CD4-positive, alpha-beta T cell (primary cell): Measurements from ENCODE around the gene GPR52. TPM values are rescaled to one million over a fixed set of nuclear protein-coding genes. Genes with fewer than 3 reads are reported as not detected.

Experiments
- ATAC-seq: fragments of 200-7000 bp; cut with Tn5 transposase; one replicate; pipeline ENCODE4 v1.10.0; 2022; ENCODE audit warnings: mild to moderate bottlenecking; ENCODE audit not compliant: poor library complexity
- CTCF ChIA-PET: fragments of 350-600 bp; sonication (Branson Sonifier 250); formaldehyde crosslinking; loops from one replicate; lab custom pipeline; 2021; ENCODE audit warnings: antibody characterized with exemption, inconsistent platforms; lab: Charles Lee
- POLR2A ChIA-PET: fragments of 350-600 bp; sonication (Branson Sonifier 250); formaldehyde crosslinking; loops from one replicate; lab custom pipeline; 2021; ENCODE audit warnings: antibody characterized with exemption, inconsistent platforms; lab: Charles Lee
- DNase-seq, 14 experiments: peaks; one replicate each; pipeline ENCODE4 v3.0.0-alpha.2; 2013 to 2020; ENCODE audit warnings: mixed read lengths in 2 of 14
- H3K27ac ChIP-seq, 2 donors: one replicate each; pipeline versions ENCODE4 v1.5.1 to v1.7.0; 2013; ENCODE audit warnings: low read length in 2 of 2, low read depth in 1 of 2, mild to moderate bottlenecking in 1 of 2
- H3K27me3 ChIP-seq, 2 experiments: 1 replicate in 1 of 2; 2 replicates in 1 of 2; pipeline versions ENCODE4 v1.6.1 to v1.7.0; 2013; ENCODE audit warnings: low read length in 2 of 2, control low read depth in 1 of 2, mild to moderate bottlenecking in 1 of 2, moderate library complexity in 1 of 2; ENCODE audit not compliant: insufficient read depth in 2 of 2, control insufficient read depth in 1 of 2
- H3K36me3 ChIP-seq: one replicate; pipeline ENCODE4 v1.6.1; 2013; ENCODE audit warnings: low read length, control low read depth; ENCODE audit not compliant: insufficient read depth
- H3K4me1 ChIP-seq: one replicate; pipeline ENCODE4 v1.6.1; 2013; ENCODE audit warnings: low read length, control low read depth; ENCODE audit not compliant: insufficient read depth
- H3K4me3 ChIP-seq: one replicate; pipeline ENCODE4 v1.5.1; 2013; ENCODE audit warnings: mild to moderate bottlenecking, low read length, moderate library complexity
- H3K9me3 ChIP-seq, 2 experiments: 1 replicate in 1 of 2; 2 replicates in 1 of 2; pipeline versions ENCODE4 v1.6.1 to v1.7.0; 2013; ENCODE audit warnings: low read length in 2 of 2, mild to moderate bottlenecking in 2 of 2, control low read depth in 1 of 2, moderate library complexity in 1 of 2; ENCODE audit not compliant: control insufficient read depth in 1 of 2, insufficient read depth in 1 of 2
- H3K27ac Mint-ChIP-seq: one replicate; pipeline ENCODE4 v1.8.0; 2020; ENCODE audit warnings: mixed read lengths
- H3K27me3 Mint-ChIP-seq: one replicate; pipeline ENCODE4 v1.8.0; 2021; ENCODE audit warnings: mixed read lengths
- H3K36me3 Mint-ChIP-seq: one replicate; pipeline ENCODE4 v1.8.0; 2021; ENCODE audit warnings: low read depth, mixed read lengths
- H3K4me1 Mint-ChIP-seq: one replicate; pipeline ENCODE4 v1.8.0; 2021; ENCODE audit warnings: low read depth, mixed read lengths
- H3K4me3 Mint-ChIP-seq: one replicate; pipeline ENCODE4 v1.8.0; 2020; ENCODE audit warnings: mild to moderate bottlenecking, mixed read lengths
- H3K9me3 Mint-ChIP-seq: one replicate; pipeline ENCODE4 v1.8.0; 2020; ENCODE audit warnings: mixed read lengths
- intact Hi-C, 2 experiments: fragments of 100-400 bp; cut with DNase I in 1 of 2; cut with micrococcal nuclease in 1 of 2; formaldehyde crosslinking; loops; one replicate each; pipeline versions ENCODE4 v1.15.1 to v1.9.0; 2023 to 2025; cut with DNase I, micrococcal nuclease
- total RNA-seq, 174 experiments: library from RNA in 2 of 174; stranded (reverse) in 2 of 174; gene quantifications; one replicate each; pipeline ENCODE4 v1.2.3 and lab custom pipeline; 2021 to 2026
- TF ChIP-seq, protein P1 (sequence below): fragments of 200-600 bp; IDR thresholded peaks from one replicate; pipeline ENCODE4 v1.8.0; 2022; ENCODE audit warnings: antibody characterized with exemption, mild to moderate bottlenecking

GPR52 gene
- total RNA-seq, 2 experiments from 2014 or later: 0.99 to 1.1 TPM

DNA sequence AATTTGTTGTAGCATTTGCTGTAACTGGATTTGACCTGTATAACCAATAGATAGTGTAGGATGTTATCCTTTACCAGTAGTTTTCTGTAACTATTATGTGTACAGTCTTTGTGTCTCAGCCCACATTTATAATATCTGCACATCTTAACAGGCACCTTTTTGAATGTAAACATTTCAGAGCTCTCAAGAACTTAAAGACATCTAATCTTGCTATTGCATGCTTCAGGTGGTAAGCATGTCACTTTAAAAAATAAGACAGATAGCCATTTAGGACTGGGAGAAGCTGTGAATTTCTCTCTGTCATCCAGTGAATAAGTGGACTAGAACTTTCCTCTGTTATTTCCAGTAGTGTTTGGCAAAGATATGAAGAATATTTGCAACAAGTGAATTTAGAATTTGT is 22.6 kb upstream of the GPR52 start:
- POLR2A ChIA-PET: no interaction called here
- DNase-seq: no peak
- CTCF ChIA-PET: no interaction called here

DNA sequence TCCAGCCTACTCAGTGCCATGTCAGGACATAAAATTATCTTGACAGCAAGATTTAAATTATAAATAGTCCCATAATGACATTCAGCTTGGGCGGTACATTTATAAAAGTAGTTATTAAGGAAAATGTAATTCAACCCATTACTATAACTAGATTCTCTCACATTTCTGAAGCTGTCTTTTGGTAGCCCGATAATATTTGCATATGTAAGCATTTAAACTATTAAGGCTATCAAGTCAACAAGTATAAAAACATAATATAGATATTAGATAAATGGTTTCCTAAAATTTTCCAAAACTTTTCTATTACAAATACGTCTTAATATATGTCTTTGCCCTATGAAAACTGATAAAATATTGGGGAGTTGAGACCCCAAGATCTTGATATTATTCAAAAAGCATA is 21.6 kb upstream of the GPR52 start:
- ATAC-seq: no peak
- H3K27me3 ChIP-seq: no peaks in the 10 kb centered on the region
- H3K9me3 ChIP-seq: no peaks in the 10 kb centered on the region
- Mint-ChIP-seq H3K4me3 (no peak overlapping the region), H3K9me3 (no peaks in the 10 kb centered on the region), H3K27me3 (no peaks in the 10 kb centered on the region), H3K27ac (no peak overlapping the region), H3K36me3 (no peaks in the 10 kb centered on the region), H3K4me1 (no peaks in the 10 kb centered on the region)
- no peak for DNase-seq
- no peaks in the 10 kb centered on the region for H3K36me3 ChIP-seq
- ChIA-PET POLR2A (no interaction called here), CTCF (no interaction called here)
- intact Hi-C loops: no loop called here
- TF ChIP-seq, protein P1, sequence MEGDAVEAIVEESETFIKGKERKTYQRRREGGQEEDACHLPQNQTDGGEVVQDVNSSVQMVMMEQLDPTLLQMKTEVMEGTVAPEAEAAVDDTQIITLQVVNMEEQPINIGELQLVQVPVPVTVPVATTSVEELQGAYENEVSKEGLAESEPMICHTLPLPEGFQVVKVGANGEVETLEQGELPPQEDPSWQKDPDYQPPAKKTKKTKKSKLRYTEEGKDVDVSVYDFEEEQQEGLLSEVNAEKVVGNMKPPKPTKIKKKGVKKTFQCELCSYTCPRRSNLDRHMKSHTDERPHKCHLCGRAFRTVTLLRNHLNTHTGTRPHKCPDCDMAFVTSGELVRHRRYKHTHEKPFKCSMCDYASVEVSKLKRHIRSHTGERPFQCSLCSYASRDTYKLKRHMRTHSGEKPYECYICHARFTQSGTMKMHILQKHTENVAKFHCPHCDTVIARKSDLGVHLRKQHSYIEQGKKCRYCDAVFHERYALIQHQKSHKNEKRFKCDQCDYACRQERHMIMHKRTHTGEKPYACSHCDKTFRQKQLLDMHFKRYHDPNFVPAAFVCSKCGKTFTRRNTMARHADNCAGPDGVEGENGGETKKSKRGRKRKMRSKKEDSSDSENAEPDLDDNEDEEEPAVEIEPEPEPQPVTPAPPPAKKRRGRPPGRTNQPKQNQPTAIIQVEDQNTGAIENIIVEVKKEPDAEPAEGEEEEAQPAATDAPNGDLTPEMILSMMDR: no peak
- H3K4me3 ChIP-seq: no peak overlapping the region
- no peaks in the 10 kb centered on the region for H3K4me1 ChIP-seq
- no peak overlapping the region for H3K27ac ChIP-seq

More for the DNA sequence above, 22.6 kb upstream of the GPR52 start:
- no peak overlapping the region for H3K27ac Mint-ChIP-seq
- no peak overlapping the region for H3K27ac ChIP-seq
- H3K27me3 ChIP-seq: no peaks in the 10 kb centered on the region
- no peaks in the 10 kb centered on the region for H3K4me1 Mint-ChIP-seq
- intact Hi-C loops: no loop called here
- no peaks in the 10 kb centered on the region for H3K36me3 ChIP-seq
- no peaks in the 10 kb centered on the region for H3K9me3 ChIP-seq
- no peaks in the 10 kb centered on the region for H3K4me1 ChIP-seq
- no peak overlapping the region for H3K4me3 ChIP-seq
- no peak overlapping the region for H3K4me3 Mint-ChIP-seq
- H3K27me3 Mint-ChIP-seq: no peaks in the 10 kb centered on the region
- TF ChIP-seq, protein P1: no peak
- ATAC-seq: no peak
- no peaks in the 10 kb centered on the region for H3K36me3 Mint-ChIP-seq
- H3K9me3 Mint-ChIP-seq: no peaks in the 10 kb centered on the region

DNA sequence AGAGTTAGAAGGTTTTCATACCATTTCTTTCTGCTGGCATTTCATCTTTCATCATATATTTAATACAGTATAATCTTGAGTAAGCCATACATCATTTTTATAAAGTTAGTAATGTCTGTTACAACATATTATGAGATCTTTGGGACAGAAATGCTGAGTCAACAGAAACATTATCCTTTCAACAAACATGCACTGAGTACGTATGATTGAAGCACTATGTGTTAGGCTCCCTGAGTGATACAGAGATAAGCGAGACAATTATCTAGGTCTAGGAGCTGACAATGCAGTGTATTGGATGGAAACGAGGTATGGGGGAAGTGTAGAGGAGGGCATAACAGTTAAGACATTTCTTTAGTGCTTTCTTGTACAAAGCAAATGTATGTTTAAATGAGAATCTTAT is 19.7 kb upstream of the GPR52 start:
- Mint-ChIP-seq H3K27me3 (no peaks in the 10 kb centered on the region), H3K27ac (no peak overlapping the region), H3K36me3 (no peaks in the 10 kb centered on the region), H3K4me3 (no peak overlapping the region), H3K4me1 (no peaks in the 10 kb centered on the region), H3K9me3 (no peaks in the 10 kb centered on the region)
- H3K27me3 ChIP-seq: no peaks in the 10 kb centered on the region
- no peak overlapping the region for H3K27ac ChIP-seq
- DNase-seq: no peak
- CTCF ChIA-PET: no interaction called here
- no peak for ATAC-seq
- H3K4me1 ChIP-seq: no peaks in the 10 kb centered on the region
- POLR2A ChIA-PET: no interaction called here
- no peaks in the 10 kb centered on the region for H3K36me3 ChIP-seq
- intact Hi-C loops: no loop called here
- TF ChIP-seq, protein P1: no peak
- H3K9me3 ChIP-seq: no peaks in the 10 kb centered on the region
- no peak overlapping the region for H3K4me3 ChIP-seq
